ENCODE measurements around the gene SLC39A3.

The SLC39A3 gene

DNA sequence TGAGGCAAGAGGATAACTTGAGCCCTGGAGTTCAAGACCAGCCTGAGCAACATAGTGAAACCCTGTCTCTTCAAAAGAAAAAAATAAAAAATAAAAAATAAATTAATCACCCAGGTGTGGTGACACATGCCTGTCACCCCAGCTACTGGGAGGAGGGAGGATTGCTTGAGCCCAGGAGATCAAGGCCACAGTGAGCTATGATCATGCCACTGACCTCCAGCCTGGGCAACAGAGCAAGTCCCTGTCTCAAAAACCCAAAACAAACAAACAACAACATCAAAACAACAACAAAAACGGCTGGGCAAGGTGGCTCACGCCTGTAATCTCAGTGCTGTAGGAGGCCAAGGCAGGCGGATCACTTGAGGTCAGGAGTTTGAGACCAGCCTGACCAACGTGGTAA lies 4.3 kb upstream of the SLC39A3 start:
- DNase-seq: no peak

DNA sequence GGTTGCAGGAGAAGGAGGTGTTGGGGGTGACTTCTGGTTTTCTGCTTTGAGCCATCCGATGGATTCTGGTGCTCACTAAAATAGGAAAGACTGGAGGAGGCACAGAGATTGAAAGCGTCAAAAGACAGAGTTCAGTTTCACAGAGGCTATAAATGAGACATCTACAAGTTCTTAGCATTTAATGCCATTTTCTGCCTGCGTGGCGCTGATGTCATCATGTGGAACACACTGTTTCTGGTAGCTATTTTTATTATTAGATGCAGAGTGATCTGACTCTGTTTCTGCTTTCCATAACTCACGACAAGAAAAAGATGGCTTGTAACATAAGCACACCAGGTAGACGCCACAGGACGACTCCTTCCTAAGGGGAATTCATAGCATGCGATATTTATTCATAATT lies 3.3 kb upstream of the SLC39A3 start:
- no peak for DNase-seq

DNA sequence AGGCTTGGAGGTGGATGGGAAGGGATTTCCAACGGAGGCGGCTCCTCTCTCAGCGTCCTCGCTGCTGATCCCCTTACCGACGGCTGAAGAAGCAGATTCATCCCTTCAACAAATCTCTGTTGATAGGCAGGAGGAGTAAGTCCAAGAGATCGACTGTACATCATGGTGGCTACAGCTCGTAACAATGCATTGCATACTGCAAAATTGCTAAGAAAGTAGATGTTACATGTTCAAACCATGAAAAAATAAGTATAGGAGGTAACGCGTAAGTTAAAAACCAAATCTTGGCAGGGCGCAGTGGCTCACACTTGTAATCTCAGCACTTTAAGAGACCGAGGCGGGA lies 468 bp upstream of the SLC39A3 start:
- no peak for DNase-seq

DNA sequence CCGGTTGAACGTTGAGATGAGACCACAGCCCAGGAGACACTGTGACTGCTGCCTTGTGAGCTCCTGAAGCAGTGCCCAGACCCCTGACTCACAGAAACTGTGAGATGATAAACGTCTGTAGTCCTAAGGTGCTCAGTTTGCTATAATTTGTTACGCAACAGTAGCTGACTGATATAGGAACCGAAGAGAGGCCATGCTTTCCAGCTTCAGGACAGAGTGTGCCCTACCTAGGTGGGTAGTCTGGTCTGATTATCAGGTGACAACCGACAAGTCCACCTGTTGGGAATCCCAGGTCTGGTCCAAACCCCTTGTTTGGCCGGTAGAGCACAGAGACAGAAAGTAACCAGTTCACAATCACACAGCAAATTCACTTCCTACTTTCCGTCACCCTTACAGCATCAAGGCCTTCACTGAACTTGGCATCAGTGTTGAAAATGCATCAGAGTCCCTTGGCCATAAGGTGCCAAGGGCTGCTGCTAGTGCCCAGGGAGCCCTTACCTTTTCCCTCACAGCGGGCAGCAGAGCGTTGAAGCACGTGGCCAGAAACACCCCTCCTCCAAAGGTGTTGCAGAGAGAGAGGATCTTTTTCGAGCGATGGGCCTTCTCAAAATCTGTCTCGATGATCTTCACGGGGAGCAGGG lies 3.1 kb downstream of the SLC39A3 start:
- DNase-seq: no peak

DNA sequence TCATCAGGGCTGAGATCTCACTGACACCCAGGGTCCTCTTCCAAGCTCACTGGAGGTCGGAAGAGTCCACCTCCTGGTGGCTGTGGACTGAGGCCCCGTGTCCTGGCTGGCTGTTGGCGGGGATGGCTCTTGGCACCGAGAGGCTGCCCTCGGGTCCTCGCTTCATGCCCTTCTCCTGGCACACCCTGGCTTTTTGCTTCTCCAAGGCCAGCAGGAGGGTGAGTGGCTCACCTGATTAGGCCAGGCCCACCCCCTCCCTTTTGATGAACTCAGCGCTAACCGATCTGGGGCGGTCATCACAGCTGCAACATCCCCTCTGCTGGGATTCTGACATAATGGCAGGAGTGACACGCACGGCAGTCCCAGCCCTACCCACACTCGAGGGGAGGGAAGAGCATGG lies 4.4 kb downstream of the SLC39A3 start:
- no peak for DNase-seq

DNA sequence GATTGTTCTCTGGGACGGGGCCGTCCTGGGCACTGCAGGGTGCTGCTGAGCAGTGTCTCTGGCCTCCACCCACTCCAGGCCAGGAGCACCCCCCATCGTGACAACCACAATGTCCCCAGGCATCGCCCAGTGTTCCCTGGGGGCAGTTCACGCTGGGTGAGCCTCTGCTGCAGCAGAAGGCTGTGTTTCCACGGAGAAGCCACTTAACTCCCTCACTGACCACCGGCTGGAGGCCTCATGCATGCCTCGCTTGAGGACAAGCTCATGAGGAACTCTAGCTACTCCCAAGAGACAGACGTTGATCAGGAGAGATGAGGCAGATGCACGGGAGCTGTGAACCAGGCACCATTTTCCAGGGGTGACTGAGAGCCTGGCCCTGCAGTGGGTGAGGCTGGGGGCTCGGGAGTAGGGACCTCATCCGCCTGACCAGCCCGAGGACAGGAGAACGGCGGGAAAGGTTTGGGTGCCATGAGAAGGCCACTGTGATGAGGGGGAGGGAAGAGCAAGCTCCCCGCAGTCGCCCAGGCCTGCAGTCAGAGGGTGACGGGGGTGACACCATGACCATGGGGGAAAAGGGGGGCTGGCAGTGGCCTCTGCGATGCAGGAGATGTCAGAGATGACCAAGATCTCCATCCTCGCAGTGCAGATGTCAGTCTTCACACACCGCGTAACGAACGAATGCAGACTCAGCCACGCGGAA lies 5.1 kb downstream of the SLC39A3 start:
- no peak for DNase-seq

DNA sequence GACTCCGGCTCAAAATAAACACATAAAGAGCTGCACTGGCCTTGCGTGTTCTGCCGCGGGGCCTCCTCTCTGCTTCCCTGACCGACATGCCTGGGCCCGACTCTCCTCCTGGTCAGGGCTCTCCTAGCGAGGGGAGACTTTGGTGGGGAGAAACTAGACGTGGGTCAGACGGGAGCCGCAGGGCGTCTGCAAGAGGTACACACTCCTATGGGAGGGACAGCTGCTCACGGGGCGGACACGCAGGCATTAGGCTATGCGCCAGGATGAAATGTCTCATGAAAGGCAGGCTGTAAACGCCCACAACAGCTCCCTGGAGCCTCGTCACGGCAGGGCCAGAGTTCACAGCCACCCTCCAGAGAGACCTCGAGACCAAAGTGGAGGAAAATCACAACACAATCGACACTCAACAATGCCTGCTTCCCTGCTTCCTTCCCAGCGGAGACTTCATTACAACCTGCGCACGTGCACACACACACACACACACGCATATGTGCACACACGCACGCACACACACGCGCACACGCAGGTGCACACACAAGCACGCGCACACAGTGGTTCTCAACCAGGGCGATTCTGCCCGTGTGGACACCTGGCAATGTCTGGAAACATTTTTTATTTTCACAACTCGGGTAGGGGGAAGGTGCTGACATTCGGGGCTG lies 5.8 kb downstream of the SLC39A3 start:
- no peak for DNase-seq

DNA sequence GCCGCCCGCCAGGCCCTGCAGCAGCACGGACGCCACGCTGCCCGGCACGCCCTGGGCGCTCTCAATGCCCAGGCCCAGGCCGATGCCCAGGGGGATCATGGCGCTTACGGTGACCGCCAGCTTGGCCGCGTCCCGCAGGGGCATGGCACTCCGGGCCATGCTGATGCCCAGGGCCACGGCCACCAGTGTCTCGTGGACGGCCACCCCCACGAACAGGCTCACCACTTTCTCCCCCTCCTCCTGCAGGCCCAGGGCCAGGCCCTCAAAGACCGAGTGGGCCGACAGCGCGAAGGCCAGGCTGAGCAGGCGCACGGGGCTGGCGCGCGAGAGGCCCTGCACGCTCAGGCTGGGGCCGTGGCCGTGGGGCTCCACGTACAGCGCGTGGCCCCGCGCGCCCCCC lies 6.9 kb downstream of the SLC39A3 start:
- no peak for DNase-seq

DNA sequence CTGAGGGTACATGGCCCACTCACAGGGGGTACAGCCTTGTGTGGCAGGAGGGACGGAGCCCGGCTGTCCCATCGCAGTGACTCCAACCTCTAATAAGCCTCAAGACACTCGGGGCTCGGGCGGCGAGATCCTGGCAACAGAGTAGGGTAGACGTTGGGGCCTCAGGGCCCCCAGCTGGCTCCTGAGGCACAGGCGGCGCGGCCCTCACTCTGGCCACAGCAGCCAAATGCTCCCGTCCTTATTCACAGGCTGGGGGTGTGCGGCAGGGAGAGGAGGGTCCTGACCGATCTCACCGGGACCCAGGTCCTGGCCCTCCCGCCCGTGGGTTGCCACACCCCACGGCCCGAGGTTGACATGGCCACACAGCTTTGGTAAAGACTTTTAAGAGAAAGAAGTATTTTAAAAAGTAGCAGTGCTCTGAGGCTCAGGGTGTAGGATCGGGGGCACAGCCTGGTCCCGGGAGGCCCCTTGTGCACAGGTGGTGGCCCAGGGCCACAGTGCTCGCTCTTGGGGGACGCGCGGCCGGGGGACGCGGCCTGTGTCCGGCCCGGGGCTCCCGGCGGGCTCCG lies 7.6 kb downstream of the SLC39A3 start:
- no peak for DNase-seq

DNA sequence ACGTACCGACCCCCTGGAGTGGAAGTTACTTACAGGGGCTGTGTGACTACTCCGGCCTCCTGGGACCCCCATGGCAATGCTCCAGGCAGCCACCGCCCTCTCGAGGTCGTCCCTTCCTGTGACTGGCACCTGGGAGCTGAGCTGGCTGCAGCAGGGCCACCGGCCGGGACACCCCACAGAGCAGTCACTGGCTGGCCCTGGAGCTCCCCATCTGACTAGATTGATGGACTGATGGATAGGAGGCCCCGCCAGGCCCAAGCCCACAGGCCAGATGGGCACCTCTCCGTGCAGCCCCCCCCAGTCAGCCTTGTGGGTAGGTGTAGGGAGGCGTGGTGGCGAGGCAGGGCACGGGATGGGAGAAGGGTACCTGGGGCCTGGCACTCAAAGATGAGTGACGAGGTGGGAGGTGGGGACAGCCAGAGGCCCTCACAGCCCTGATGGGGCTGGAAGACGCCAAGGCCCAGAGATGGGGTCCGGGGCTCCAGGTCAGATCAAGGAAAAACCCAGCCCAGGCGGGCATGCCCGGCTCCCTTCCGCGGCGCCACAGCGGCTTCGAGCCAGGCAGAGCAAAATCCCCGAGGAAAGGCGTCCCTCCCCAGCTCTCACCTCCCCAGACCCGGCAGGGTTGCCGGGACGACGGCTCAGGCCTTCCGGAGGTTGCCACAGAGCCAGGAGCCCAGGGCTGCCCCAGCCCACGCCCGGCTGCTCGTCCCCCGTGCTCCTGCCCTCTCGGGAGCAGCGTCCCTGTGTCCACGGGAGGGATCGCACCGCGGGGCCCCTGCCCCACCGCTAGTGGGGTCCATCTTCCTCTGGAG lies 8.4 kb downstream of the SLC39A3 start:
- DNase-seq: no peak

DNA sequence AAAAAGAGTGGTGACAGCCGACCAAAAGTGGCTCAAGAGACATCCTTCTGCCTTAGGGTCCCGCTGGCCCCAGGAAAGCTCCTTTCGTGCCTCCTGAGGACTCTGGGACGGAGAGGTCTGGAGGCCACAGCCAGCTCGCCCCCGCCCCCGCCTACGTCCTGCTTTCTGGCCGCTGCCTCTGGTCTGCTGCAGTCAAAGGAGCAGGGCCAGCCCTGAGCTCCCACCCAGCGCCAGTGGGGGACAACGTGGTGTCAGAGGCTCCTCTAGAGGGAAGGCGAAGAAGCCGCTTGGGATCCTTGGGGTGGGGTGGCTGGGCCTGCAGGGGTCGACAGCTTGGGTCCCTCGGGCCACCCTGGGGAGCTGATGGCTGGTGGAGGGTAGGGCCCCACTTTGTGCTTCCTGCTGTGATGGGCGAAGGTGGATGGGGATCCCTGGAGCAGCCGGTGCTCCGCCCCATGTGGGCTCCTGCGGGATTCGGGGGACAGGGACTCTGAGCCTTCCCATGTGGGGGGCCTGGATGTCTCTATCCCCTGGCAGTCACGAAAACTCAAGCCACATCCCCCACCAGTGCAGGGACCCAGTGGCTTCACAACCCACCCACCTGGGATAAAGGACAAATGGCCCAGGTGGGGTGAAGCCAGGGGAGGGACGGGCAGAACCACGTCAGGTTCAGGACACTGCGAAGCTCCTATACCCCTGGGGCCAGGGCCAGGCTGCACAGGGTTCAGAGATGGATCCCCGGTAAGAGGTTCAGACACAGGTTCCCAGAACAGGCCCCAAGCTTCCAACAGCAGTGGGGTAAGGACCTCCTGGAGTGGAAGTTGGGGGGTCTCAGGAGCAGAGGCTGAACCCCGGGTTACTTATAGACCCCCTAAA lies 9.6 kb downstream of the SLC39A3 start:
- DNase-seq: no peak

DNA sequence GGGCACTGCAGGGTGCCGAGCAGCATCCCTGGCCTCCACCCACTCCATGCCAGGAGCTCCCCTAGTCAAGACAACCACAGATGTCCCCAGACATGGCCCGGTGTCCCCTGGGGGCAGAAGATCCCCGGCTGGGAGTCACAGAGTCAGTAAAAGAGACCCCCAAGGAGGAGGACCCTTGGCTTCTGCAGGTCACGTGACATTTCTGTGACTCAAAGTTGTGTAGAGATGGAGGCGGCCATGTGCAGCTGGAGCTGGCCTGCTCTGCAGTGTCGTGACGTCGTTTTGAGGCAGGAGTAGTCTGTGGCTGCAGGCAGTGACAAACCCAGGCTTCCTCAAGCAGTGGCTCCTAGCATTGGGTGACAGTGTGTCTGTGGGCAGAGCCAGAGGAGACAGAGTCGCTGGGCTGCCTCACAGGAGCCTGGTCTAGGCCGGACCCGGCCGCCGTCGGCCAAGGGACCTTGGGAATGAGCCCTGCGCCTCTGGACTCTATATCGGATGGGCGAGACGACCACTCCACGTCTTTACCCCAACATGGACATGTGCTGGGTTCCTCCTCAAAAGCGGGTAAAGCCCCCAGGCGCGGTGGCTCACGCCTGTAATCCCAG lies 10.9 kb downstream of the SLC39A3 start:
- DNase-seq: no peak

DNA sequence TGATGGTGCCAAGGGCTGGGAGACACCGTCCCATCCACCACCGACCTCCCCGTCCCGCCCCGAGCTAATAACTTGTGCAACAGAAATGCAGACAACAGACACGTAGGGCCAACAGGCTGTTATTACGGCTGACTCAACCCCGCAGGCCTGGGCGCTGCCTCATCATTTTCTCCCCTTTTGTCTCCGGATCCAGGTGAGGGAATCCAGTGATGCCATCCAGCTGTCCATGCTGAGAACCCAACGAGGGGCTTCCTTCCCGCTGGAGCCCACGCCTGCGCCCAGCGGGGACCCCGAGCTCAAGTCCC lies 12.2 kb downstream of the SLC39A3 start:
- DNase-seq: no peak

DNA sequence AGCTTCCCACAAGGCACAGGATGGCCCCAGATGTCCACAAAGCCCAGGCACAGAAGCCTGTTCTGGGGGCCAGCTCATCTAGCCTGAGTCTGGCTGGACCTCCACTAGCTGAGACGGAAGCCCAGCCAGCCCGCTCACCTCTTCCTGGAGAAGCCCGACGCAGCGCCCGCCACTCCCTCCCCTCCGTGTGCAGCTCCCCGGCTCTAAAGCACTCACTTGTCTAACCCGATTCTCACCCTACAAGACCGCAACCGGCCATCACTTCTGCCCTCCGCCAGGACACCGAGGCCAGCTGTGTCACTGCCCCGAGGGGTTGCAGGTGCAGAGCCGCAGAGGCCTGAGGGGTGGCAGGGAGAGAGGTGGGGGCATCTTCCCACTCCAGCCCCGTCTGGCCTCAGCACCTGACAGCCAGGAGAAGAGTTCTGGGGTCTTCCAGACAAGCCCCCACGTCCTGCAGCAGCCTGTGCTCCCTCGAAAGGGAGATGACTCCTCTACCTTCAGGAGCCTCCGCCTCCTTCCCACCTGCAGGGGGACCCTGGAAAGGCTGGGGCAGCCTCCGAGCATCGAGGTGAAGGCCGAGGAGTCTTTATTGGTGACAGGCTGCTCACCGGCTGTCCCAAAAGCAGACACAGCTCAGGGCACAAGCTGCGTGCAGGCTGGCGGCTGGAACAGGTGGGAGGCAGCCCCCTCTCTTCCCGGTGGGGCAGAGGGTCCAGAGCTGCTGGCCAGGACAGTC lies 12.7 kb downstream of the SLC39A3 start:
- no peak for DNase-seq

DNA sequence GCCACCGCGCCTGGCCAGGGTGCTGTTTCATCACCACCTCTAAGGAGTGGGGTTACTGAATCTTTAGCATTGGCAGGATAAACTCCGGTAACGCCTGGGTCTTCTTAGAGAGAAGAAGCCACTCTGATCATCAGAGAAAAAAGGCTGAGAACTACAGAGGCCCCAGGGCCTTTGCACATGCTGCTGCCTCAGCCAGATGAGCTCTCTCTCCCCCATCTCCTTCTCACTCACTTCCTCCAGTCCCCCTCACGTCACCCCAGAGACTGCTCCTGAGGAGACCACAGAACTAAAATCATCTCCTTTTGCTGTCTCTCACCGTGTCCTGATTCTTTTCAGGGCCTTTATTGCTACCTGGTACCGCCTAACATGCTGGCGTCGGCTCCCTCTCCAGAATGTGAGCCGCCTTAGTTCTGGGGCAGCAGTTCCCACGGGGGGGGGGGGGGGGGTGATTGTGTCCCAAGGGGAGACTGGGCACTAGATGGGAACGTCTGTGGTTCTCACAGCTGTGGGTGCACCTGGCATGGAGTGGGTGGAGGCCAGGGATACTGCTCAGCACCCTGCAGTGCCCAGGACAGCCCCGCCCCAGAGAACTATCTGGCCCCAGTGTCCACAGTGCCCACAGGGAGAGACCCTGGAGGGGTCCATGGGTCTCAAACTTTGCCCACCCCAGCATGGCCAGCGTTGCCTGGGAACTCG lies 13.5 kb downstream of the SLC39A3 start:
- DNase-seq: no peak

DNA sequence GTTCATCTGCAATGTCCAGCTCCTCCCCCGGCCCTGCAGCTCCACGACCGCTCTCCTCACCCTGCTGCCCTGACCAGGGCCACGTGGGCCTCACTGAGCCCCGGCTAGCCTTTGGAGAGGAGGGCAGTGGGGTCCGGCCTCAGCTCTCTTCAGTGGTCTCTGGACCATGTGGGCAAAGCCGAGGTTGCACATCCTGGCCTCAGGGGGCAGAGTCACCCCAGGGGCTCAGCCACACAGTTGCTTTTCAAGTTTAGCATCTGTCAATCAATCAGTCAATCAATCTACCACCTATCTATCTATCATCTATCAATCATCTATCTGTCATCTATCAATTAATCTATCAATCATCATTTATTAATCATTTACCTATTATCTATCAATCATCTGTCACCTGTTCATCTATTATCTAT lies 15.7 kb downstream of the SLC39A3 start:
- no peak for DNase-seq

DNA sequence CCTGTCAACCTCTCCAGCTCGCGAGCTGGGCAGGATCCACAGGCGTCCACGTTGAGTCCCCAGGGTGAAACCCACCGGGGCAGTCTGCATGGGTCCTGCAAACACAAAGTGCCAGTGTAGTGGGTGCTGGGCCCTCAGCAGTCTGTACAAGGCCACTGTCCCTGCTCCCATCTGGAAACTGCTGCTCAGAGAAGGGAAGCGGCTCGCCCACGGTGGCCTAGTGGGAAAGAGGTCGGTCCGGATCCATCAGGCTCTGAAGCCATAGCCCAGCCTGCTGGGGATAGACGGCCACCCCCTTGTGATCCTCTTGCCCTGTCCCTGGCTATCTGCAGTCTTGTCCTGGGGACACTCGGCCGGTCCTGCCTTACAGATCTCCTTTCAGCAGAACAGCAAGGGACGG lies 16.1 kb downstream of the SLC39A3 start:
- no peak for DNase-seq

DNA sequence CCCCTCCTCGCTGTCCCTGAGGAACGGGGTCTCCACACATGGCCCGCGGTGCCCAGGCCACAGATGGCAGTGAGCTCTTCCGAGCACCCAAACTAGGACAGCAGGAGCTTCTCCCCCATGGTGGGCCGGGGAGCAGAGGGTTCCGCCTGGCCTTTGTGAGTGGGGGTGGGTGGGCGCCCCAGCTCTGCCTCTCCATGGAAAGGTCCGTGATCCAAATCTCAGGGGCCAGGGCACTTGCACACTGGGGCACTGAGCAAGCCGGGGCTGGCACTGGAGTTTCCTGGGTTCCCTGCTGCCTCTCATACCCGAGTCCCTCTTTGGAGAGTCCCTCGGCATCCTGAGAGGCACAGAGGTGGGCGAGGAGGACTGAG lies 16.5 kb downstream of the SLC39A3 start:
- no peak for DNase-seq

DNA sequence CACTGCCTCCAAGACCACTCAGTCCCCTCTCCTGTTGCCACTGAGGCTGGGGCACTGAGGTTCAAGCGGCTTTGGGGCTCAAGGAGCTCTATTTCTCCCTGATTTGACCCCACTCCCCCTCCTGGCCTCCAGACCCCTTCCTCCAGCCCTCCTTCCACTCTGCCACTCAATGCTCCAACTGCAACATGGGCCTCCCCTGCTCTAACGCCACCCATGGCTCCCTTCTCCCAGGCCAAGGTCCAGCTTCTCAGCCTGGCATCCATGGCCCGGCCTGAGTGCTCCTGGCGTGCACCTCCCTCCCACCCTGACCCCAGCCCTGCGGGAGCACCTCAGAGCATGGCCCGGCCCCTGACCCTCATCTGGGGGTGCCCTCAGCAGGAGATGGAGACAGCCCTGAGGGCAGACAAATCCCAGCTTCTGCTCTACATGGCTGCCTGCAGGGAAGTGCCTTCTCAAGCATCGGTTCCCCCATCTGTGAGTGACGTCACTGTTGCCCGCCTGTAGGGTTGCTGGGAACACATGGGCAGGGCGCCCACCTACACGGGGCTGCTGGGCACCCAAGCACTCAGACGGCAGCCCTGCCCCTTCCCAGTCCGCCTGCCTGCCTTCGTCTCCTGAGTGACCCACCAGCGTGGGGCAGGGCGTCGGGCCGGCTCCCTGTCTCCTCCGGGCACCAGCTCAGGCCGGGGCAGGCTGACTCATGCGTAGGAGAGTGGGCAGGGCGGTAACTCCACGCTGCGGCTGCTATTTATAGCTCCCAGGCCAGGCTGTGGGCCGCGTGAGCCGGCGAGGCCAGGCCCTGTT lies 17.1 kb downstream of the SLC39A3 start:
- DNase-seq: no peak
